ENCODE results near the gene HEBP1.

Gene HEBP1

DNA sequence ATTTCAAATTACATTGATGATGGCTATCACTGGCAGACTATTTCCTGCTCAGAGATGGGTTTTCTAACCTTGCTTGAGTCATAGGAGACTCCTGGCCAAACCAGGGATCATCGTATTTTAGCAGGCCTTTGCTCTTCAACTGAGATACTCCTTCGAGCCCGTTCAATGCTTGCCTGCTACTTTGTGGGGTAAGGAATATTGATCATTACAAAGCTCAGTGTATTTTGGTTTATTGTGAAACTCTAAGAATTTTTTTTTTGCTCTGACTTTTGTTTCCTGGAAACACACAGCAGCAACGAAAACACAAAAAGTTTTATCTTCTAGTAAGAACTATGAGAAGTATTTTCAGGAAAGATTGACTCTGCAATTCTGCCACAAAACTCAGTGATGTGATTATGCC, 52.2 kb downstream of the HEBP1 start:
- no peak for FAIRE-seq

GRCh38 chr12:12946686-12947355, 53.2 kb downstream of the HEBP1 start:
- no peak for FAIRE-seq

GRCh38 chr12:12945591-12945990, 54.5 kb downstream of the HEBP1 start:
- no peak for FAIRE-seq

GRCh38 chr12:12943586-12944260, 56.3 kb downstream of the HEBP1 start:
- no peak for FAIRE-seq

GRCh38 chr12:12941450-12942350, 58.4 kb downstream of the HEBP1 start:
- no peak for FAIRE-seq

- no peak for FAIRE-seq
These were observed 60.2 kb downstream of the HEBP1 start for GRCh38 chr12:12939888-12940287.

DNA sequence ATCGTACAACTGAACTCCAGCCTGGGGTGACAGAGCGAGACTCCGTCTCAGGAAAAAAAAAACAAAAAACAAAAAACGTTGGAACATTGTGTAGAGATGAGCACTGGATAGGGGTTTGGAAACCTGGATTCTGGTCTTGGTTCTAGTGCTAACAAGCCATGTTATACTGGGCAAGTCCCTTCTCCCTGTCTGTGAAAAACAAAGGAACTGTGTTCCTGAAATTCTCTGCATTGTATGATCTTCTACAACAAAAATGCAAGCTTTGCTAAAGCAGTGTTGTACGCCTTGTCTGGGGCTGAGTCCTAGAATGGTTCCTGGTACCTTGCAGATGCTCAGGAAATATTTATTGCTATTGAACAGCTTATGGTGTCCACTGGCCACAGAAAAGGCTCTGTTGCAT, 61.5 kb downstream of the HEBP1 start:
- no peak for FAIRE-seq

DNA sequence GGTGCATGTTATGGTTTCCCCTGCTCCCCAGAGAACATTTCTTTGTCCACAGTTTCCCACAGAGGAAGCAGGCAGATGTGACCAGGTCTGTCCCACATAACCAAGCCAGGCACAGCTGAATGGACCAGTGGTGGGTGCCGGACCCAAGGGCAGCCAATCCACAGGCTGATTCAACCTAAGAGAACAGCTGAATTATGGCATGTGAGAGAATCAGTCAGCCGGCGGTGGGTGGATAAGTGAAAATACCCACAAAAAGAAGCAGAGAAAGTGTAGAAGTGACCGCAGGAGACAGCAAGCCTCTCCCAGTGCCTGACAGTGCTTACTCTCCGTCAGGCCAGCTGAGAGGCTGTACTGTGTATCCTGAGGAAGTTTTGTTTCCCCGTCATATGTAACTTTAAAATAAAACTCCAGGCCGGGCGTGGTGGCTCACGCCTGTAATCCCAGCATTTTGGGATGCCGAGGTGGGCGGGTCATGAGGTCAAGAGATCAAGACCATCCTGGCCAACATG, 63.0 kb downstream of the HEBP1 start:
- FAIRE-seq = no peak

- no peak for FAIRE-seq
These were observed 65.5 kb downstream of the HEBP1 start for GRCh38 chr12:12934556-12934955.

DNA sequence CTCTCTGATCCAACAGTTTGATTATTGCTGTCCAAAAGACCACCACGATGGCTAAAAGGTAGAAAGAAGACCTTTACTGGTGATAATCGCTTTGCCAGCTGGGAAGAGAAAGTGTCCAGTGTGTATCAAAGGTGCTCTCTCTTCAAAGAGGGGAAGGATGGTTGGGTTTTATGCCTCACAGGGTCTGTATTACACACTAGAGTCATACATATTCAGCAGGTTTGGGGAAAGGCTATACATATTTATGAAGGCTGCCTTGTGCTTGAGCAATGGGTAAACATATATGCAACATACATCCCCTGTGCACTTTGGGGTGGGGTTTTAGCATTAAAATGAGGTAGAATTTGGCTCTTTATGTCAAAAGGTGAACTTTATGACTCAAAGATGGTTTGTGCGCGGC, 66.3 kb downstream of the HEBP1 start:
- no peak for FAIRE-seq

DNA sequence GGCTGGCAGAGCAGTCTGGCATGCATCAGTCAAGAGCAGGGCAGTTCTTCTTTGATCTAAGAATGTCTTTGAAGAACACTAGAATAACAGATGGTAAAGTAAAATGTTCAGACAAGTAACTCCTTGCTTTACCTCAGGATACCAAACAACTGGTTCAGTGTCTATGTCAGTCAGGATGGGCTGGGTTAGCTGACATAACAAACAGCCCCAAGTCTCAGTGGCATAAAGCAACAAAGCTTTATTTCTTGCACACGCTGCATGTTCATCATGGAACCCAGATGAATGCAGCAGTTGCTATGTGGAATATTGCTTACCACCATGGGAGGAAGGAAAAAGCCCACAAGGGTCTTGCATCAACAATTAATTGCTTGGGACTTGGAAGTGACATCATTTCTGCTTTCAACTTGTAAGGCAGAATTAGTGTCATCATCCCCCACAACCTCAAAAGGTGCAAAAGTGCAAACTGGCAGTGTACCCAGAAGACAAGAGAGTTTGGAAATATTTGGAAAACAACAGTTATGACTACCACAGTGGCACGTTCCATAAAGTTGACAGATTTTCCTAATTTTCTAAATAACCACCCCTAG, 69.3 kb downstream of the HEBP1 start:
- FAIRE-seq = no peak

DNA sequence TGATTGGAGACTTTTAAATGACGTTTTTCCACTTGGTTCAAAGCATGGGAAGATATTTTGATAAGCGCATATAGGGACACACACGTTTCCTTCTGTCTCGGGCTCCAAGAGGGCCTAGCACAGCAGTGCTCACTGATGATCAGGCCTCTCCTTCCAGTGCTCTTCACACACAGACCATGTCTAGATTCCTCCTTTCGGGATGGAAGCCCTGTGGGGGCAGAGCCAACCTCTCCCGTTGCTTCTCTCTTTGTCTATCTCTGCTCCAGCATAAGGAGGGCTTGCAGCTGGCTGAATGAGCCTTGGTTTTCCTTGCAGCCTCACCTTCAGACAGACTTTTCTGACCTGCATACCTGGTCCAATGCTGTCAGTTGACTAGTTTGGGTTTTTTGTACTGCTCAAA, 70.4 kb downstream of the HEBP1 start:
- FAIRE-seq = no peak

DNA sequence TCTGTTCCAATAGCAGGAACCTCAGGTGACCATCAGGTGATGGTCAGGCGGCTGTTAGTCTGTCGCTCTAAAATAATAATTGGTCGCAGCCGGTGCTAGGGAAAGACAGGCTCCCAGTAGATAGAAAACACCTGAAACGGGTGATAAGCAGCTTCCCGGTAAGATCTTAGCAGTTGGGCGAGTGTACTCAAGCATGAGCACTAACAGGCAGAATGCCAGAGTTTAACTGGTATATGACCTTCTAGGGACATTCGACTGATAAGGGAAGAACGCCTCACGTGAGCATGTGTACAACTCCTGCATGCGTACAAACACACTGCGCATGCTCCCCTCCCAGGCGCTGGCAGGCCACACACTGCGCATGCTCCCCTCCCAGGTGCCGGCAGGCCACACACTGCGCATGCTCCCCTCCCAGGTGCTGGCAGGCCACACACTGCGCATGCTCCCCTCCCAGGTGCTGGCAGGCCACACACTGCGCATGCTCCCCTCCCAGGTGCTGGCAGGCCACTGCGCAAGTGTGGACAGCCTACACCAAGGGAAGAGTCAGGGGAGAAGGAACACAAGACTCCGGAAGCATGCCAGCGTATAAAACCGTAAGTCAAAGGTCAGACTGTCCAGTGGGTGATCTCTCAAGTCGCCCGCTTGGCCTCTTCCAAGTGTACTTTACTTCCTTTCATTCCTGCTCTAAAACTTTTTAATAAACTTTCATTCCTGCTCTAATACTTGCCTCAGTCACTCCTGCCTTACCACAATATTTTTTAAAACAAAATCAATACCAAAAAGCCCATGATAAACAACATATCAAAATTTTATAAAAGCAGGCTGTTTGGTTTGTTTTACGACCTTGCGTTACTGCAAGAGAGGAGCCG, 72.6 kb downstream of the HEBP1 start:
- FAIRE-seq = peak; percentile 49

DNA sequence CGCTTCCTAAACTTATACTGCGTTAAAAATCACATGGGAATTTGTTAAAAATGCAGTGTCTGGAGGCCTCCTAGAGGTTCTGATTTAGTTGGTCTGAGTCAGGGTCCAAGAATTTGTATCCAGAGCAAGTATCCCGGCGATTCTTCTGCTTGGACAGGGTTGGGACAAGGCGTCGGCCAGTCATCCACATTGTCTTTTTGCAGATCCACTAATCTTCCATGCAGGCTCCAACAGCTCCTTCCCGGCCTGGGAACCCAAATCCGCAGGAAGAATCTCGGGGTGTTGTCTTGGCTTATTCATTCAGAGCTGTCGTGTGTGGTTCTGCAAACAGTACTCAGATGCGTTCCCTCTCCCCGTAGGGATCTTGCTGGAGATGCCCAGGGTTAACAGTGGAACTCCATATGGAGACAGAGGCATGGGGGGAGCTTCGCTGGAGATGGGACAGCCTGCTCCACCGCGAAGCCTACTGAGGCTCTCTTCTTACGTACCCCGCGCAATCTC, 73.4 kb downstream of the HEBP1 start:
- no peak for FAIRE-seq

GRCh38 chr12:12925388-12925787, 74.7 kb downstream of the HEBP1 start:
- FAIRE-seq = no peak
